Fibroblast of gingiva (primary cell): ENCODE results near the gene PAX5.

Experiments
- DNase-seq: peaks from one replicate; pipeline ENCODE4 v3.0.0-alpha.2; 2011; ENCODE audit warnings: low read depth

The PAX5 gene

DNA sequence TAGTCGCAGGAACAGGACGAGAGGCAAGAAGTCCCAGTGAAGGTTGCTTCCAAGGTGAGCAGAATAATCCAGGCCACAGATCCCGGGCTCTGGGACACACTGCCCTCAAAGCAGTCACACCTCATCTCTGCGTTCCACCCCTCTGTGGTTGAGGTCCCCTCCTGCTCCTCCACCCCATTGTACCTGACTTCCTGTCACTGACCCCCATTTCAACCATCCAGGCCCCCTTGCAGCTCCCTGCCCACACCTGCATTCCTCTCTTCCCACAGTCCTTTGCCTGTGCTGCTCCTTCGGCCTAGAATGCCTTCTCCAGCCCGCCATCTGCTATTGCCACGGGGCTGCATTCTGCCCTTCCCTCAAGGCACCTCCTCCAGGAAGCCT is 73.5 kb downstream of the PAX5 start:
- DNase-seq: no peak

DNA sequence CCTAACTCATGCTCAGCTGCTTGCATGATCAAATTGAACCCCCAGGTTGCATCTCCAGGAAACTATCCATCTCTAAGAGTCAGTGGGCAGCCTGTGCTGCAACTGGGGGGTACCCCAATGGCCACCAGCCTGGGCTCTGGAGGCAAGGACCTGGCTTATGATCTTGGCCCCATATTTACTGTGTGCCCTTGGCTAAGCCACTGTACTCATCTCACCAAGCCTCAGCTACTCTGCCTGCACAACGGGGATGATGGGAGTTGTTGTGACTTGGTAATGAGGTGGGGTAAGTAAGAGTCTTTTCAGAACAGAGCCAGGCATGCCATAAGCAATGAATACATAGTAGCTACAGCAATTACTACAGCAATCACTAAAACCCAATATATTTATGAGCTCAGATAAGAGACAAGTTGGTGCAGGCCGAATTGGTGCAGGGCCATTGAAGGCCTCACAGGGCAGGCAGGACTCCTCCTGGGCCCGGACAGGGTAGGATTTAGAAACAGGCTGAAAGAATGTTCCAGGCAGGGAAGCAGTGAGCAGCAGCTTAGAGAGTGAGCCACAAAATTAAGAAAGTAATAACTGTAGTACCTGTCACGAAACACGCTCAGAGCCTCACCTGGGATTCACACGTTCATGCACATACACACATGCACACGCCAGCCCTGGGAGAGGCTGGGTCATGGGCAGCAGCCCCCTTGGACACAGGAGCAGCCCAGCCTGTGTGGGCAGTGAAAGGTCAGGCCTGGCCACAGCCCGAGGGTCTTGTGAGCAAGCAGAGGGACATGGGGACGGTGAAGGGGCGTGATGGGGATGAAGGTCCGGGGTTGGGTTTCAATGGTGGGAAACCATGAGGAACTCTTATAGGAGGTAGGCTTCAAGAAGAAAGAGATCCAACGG is 74.1 kb downstream of the PAX5 start:
- DNase-seq: no peak

DNA sequence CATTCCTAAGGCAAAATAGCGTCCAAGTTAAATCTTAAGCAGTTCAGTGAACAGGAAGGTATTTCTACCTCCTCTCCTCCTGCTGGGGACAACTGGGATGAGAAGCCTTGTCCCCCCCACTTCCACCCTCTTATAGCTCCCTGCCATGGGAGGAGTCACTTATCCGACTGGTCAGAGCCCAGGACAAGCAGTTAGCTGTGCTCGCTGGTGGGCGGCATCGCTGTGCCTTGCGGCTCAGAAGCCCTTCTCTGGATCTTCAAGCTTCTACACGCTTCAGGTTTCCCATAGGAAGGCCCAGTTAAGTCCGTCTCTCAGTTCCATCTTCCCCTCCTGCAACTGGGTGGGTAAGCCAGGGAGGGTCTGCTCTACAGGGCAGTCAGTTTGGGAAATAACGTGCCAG is 77.2 kb downstream of the PAX5 start:
- no peak for DNase-seq

DNA sequence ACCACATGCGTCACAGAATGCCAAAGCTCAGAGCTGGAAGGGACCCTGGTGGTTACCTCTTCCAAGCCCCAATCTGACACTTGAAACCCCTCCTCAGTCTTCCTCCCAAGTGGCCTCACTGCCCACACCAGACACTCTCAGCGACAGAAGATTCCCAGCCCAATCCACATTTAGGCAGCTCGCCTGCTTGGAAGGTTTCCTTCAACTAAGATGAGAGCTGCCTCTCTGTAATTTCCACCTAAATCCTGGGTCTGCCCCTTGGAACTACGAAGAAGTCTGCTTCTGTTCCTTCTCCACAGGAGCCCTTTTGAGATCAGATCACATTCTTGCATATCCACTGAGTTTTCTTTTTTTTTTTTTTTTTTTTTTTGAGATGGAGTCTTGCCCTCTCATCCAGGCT is 83.7 kb downstream of the PAX5 start:
- DNase-seq: no peak

DNA sequence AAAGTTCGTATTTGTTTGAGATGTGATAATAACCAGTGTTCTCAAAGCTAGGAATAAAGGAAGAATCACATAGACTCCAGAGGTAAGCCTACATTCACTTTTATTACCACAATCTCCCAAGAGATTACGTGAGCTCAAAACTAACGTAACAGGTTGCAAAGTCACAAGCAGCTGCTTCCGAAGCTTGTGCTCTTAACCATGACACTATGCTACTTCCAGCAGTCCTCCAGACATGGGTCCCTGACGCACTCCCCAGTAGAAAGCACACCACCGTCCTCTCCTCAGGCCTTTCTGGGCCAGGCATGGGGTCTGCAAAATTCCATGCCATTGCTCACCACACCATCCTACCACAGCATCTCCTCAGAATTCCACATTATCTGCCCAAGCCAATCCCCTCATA is 84.6 kb downstream of the PAX5 start:
- DNase-seq: no peak

DNA sequence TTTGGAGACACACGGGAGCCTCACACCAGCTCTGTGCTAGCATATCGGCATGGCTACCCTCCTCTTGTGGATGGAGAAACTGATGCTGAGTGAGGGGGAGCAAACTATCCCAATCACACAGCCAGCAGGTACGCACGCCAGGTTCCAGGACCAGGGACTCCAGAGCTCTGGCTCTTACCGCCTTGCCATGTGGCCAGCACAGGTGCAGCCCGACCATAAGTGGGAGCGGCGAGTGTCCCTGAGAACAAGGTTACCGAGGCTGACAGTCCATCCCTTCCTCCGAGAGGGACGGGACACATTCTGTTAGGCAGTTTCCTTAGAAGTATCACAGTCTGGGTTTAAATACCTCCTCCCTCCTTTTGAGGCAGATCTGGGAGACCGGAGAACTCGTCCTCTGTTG is 86.0 kb downstream of the PAX5 start:
- DNase-seq: no peak

DNA sequence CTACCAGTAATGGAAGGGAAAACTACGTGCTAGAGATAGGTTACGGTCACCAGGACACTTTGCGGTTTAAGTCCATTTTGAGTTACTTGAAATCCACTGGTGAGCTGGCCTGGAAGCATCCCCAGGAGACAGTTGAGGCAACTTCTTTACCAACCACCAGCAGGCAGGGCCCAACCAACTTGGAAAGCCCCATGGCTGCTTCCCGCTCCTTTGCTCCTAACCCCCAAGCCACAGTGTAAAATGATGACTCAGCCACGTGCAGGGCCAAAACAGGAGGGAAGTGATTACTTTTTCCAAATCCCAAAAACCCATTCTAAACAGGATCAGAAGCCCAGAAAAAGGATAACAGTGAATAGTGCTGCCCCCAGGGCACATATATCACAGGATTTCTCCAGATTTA is 87.4 kb downstream of the PAX5 start:
- no peak for DNase-seq

DNA sequence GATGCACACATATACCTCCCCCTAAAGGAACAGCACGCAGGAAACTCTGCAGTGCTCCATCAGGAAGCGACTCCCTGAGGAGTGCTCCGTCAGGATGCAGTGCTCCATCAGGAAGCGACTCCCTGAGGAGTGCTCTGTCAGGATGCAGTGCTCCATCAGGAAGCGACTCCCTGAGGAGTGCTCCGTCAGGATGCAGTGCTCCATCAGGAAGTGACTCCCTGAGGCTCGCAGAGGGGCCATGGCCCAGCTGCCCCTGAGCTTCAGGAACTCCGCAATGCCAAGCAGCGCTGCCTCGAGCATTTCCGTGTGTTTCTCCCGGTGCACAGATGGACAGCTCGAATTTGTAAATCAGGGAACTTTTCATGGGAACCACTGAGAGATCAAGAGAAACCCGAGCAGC is 88.1 kb downstream of the PAX5 start:
- no peak for DNase-seq

DNA sequence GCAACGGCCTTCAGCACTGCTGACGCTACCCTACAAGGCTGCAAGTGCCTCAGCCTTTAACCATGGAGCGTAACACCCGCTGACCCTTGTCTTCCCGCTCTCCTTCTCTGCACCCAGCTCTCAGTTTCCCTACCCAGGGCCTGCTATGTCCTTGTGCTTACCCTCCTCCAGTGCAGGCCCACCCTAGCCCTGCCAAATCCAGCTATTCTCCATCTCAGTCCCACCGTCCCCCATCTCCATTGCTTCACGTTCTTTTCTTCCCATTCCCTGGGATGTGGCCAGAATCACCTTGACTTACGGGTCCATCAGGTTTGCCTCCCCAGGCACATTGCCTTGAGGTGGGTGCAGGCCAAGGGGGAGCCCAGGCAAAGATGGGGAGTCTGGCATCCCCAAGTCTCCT is 91.2 kb downstream of the PAX5 start:
- no peak for DNase-seq

DNA sequence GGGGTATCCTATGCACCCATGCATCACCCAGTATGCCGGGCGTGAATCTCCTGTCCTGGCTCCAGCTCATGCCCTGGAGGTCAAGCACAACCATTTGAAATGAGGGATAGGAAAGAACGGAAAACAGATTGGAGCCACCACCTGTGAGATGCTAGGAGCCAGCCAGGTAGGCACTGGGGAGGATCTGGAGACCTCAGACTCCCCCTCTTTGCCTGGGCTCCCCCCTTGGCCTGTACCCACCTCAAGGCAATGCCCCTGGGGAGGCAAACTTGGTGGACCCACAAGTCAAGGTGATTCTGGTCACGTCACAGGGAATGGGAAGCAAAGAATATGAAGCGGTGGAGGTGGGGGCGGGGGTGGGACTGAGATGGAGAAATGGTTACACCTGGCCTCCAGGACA is 92.6 kb downstream of the PAX5 start:
- DNase-seq: no peak

DNA sequence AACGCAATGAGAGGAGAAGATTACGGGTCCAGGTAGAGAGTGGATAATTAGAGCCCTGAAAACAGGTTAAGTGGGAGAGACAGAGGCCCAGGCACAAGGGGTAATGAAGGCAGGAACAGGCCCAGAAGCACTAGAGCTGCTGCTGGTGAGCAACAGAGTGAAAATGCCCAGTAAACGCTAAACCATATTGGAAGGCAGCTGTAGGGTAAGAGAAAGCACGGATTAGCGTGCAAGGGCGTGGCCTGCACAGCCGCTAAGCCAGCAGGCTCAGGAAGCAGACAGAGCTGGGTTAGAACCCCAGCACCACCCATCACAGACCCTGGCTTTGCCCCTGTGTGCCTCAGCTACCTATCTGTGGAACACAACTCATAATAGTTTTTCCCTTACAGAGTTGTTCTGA is 93.2 kb downstream of the PAX5 start:
- DNase-seq: no peak

DNA sequence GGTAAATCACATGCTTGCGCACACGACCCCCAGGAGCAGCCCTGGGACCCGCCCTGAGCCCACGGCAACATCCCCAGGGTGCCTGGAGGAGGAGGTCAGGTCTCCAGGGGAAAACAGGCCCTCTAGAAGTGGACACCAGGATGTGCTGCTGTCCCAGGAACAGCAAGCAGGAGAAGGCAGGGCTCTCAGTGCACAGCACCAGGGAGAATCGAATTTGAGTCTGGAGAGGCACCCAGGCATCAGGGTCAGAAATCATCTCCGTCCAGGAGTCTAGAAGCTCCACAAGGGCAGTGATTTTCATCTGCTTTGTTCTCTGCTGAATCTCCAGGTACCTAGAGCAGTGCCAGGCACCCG is 93.6 kb downstream of the PAX5 start:
- DNase-seq: no peak

DNA sequence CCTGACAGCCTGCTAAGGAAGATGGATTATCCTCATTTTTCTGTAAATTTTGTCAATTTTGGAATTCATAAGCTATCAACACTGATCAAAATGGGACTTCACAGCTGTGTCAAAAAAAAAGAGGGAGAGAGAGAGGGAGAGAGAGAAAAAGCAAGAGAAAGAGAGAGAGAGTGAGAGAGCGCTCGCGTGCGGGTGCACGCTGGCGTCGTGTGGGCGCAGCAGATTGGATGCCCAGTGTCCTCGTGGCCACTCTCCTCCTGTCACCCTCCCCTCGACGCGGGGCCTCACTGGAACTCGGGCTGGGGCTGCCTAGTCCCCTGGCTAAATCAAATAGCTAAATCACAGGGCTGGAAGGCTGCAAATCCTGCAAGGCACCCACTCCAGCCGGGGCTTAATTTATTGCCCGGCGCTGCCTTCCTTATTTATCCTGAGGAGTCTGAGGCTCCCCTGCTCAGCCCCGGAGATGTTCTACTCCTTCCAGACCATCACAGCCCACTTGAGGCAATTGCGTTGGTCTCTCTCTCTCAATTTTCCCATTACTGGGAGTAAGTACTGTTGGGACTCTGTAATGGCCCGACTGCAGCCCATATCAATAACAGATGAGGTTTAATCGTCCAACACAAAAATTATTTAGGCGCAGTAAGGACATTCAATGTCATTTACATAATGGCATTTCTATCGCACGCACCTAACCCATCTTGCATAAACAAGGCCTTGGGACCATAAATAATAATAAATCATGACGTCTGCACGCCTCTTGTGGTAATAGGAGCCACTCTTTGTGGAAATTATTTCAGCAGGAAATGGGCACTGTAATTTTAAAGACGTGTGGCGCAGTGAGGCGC is 94.2 kb downstream of the PAX5 start:
- DNase-seq: no peak

DNA sequence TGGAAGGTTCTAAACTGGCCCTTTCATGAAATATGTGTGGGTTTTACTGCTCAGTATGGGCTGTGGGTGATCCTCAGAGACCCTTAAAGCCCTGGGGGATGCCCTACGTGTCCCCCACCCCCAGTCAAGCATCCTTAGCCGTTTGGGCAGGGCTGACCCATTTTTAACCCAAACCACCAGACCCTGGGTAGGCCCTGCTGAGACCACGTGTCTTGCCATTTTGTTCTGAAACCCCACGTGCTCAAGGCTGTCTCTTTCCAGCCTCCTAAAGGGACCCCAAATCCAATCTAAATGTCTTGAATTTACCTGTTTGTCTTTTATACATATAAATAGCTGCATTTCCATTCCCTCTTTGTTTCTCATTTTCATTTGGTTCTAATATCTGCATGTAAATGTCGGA is 94.9 kb downstream of the PAX5 start:
- DNase-seq: no peak

DNA sequence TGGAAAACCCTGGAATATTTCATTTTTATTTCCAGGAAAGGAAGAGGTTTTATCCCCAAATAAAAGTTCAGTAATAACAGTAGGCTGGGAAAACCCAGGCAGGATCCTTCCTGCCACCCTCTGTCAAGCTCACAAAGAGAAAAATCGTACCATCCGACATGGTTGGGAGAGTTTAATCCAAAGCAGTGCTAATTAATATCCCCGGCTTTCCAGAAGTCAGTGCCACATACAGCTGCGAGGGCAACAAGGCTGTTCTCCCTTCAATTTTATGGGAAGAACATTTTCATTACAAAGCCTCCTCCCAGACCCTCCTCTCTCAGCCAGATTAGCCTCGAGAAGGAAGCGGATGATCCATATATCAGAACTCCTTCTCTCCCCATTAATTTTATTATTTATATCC is 95.5 kb downstream of the PAX5 start:
- no peak for DNase-seq

DNA sequence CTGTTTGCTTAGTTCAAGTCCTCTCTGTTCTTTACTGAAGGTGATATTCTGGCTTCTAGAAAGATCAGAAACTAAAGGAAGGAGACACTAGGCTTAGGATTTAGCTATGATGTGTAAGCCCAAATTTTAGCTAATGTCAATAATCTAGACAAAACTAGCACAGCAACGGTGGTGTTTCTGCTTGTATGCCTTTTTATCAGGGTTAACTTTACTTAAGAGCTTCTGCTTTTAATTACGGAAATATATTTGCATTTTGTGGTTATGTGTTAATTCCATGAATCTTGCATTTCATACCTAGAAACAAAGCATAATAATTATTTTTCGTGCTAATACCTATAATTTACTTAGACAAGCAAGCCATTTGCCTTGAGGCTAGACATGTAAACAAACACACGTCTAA is 96.1 kb downstream of the PAX5 start:
- no peak for DNase-seq

DNA sequence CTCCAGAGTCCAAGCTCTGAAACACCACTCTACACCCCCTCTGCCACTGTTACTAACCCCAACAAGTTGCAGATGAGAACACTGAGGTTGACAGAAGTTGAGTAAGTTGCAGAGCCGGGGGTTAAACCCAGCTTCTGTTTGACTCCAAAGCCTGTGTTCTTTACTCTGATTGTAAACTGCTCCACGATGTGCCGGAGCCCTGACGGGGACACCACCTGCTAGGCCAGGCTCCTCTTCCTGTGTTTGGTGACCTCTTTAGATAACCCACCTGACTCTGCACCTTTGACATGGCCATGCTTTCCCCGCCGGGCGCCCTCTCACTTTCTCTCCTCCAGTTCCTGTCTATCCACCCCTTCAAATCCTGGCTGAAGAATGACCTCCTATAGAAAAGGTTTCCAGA is 96.7 kb downstream of the PAX5 start:
- DNase-seq: no peak

DNA sequence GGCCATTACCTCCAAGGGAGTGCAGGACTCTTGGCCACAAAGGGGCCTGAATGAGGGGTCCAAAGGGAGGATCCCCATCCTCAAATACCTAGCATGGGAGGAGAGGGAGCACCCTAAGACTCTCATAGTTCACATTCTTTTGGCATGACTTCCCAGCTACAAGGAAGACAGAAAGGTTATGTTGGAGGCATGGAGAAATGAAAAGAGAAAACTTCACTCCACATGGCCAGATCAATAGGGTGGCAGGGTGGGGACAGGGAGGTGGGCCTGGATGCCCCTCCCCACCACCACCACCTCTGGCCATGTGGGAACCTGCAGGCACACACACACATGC is 97.6 kb downstream of the PAX5 start:
- no peak for DNase-seq

DNA sequence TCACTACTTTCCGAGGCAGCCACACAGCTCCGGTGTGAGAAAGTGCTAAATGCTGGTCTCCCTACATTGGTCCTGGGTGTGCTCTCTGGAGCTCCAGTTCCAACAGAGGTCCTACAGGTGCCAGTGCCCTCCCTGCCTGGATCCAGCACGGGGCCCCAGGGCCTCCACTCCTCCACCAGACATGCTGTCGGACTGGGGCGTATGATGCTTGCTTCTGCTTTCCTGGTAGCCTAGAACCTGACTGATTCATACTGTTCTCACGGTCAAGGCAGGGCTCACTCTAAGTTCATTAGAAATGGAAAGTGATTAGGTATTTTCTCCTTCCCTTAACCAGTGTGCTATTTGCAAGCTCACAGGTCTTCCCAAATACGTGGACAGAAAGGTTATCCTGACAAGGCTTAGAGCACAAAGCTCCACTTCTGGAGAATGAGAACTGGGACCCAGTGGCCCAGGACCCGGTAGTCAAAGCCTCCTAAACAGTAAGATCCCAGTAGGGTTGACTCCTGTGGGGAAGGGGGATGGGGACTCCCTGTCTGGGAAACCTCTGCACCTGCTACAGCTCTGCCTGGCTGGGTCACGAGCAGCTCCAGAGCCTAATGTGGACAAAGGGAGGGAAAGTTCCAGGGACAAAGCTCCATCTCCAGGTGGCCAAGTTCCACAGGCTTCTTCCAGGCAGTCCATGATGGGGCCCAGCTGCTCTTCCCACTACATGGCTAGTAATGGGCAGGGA is 98.1 kb downstream of the PAX5 start:
- no peak for DNase-seq

DNA sequence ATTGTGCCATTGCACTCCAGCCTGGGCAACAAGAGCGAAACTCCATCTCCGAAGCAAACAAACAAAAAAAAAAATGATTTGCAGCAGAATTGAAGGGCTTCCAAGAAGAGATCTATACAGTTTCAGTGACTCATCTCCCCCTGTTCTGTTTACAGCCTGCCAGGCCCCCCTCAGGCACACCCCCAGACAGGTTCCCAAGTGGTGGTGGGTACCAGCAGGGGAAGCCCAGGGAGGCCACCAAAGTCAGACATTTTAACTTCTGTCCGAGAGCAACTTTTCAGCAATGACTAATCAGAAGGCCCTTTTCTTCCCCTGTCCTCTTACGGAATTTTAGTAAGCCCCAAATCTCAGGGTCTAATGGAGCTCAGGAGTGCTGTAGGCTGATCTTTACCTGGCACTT is 98.7 kb downstream of the PAX5 start:
- DNase-seq: no peak

DNA sequence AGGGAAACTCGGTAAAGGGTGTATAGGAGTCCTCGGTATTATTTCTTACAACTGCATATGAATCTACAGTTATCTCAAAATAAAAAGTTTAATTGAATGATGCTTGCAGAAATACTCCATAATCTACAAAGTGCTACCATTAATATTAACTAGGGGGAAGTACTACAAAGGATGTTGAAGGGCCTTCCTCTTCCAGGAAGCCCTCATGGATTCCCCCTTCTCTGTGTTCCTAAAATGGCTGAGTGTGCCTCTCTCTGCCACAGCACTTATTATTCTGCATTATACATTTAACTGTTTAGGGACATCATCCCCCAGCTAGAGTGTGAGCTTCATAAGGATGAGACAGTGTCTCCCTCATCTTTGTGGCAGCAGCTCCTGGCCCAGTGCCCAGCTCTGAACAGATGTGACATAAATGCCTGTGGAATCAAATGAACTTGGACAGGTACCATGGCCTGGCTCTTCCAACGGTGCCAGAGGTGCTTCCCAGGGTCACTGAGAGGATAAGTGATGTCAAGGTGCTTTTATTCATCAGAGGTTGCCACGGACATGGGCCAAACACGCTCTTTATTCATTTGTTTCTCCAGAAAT is 99.5 kb downstream of the PAX5 start:
- DNase-seq: no peak

DNA sequence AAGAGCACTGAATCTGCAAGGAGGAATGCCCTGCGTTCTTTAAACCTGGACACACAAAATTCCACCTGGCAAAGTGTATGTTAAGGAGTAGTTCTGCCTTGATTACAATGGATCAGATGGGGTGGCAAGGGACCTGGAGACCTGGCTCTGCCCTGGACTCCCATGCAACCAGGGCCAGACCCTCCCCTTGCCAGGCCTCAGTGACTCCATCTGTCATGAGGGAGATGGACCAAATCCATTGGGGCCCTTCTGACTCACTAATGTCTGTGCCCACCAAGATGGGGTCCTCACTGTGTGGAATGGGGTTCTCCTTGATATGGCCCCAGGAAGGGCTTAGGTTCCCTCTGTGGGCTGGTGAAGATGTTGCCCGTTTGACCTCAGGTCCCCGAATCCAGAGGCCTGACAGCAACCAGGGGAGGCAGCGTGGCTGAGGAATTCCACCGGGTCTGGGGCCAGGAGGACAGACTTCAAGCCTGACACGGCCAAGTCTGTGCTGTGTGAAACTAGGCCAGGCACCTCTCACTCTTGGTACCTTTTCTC is 100.3 kb downstream of the PAX5 start:
- no peak for DNase-seq
